RWPE1 (cell line): ENCODE data around the gene ITPR3.

Experiments used
- CTCF ChIA-PET: fragments of 350-600 bp; sonication (Branson Sonifier 250); formaldehyde crosslinking; extraction: SDS; loops from one replicate; lab custom pipeline; 2021; lab: Yijun Ruan, JAX
- POLR2A ChIA-PET: fragments of 400-600 bp; formaldehyde crosslinking; extraction: SDS; loops from one replicate; lab custom pipeline; 2020; ENCODE audit warnings: antibody characterized with exemption; ENCODE audit not compliant: low non-redundant PET; lab: Yijun Ruan, JAX
- DNase-seq: peaks from one replicate; pipeline ENCODE4 v3.0.0; 2012; ENCODE audit warnings: low spot score
- H3K27ac ChIP-seq: fragments of 450-650 bp; 2 replicates; pipeline ENCODE4 v1.5.1; 2017
- CTCF ChIP-seq: fragments of 450-650 bp; conservative IDR thresholded peaks from 2 replicates; pipeline ENCODE4 v1.5.1; 2017; ENCODE audit warnings: low read depth, mild to moderate bottlenecking

ITPR3 gene

DNA sequence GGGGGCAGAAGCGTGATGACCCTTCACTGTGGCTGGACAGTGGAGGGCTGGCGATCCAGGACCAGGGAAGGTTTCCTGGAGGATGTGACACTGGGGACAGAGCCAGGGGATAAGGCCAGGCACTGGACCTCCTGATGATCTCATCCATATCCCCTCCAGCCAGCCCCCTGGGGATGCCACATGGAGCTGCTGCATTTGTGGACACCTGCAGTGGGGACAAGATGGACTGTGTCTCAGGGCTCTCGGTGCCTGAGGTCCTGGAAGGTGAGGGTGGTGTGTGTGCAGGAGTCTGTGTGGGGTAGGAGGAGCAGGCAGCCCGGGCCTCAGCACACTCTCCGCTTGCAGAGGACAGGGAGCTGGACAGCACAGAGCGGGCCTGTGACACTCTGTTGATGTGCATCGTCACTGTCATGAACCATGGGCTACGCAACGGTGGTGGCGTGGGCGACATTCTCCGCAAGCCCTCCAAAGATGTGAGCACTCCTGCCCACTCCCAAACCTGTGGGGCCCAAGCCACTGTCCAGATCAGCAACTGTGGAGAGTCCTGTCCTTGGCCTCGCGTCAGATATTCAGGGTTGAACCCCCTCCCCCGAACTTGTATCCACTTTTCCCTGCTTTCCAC lies 70.4 kb downstream of the ITPR3 start:
- peak overlapping the region; percentile 96 for H3K27ac ChIP-seq
- ChIA-PET POLR2A (no interaction called here), CTCF (interaction anchor here (0.6 kb wide), 1 partner anchor 10 kb away, joined by 5 read pairs; no protein-coding TSS in a partner anchor)
- no peak for TF ChIP-seq CTCF
- no peak for DNase-seq

- TF ChIP-seq CTCF, result no peak
- peak overlapping the region; percentile 96 for H3K27ac ChIP-seq
- DNase-seq, result no peak
- POLR2A ChIA-PET, result no interaction called here
- CTCF ChIA-PET, result no interaction called here
Observed at GRCh38 chr6:33692078-33692759, 71.1 kb downstream of the ITPR3 start.

- ChIA-PET CTCF (interaction anchor here (0.6 kb wide), 1 partner anchor 267 kb away, joined by 3 read pairs; no protein-coding TSS in a partner anchor), POLR2A (no interaction called here)
- TF ChIP-seq CTCF, result no peak
- peak overlapping the region; percentile 96 for H3K27ac ChIP-seq
- no peak for DNase-seq
Observed at GRCh38 chr6:33692760-33693158, 71.6 kb downstream of the ITPR3 start.

GRCh38 chr6:33693186-33694105 lies 72.3 kb downstream of the ITPR3 start:
- CTCF ChIA-PET, result interaction anchor here (0.6 kb wide), 1 partner anchor 268 kb away, joined by 3 read pairs; no protein-coding TSS in a partner anchor
- DNase-seq, result no peak
- TF ChIP-seq CTCF, result no peak
- POLR2A ChIA-PET, result no interaction called here
- H3K27ac ChIP-seq, result peak overlapping the region; percentile 96

DNA sequence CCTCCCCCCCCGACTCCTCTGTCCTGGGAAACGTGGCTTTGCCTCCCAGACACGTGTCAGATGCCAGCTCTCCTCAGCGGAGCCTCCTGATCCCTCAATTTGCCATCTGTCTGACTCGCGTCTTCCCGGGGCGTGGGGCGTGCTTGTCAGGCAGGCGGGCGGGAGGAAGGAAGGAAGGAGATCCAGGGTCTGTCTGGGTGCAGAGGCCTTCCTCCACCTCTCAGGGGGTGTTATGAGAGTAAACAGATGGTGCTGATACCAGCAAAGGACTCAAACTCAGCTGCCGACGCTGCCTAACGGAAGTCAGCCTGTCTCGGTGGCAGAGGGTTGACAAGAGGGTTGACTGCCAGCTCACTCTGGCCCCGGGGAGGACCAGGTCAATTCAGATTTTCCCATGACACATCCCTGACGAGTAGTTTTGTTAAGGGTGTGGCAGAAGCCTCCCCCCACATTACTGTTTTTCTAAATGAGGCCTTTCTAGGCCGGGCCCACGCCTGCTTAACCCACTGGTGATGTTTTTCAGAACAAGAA lies 73.3 kb downstream of the ITPR3 start:
- CTCF ChIA-PET, result interaction anchor here (0.5 to 1.4 kb wide), 3 partner anchors 72 to 105 kb away, joined by 3 to 6 read pairs (median 5); no protein-coding TSS in a partner anchor
- H3K27ac ChIP-seq, result peak overlapping the region; percentile 96
- POLR2A ChIA-PET, result no interaction called here
- DNase-seq, result peak; percentile 75
- no peak for TF ChIP-seq CTCF
